GM08714 (cell line): ENCODE data around the gene ASTN2.

Source experiments
- H3K4me3 ChIP-seq: fragments of 200-500 bp; sonication (Bioruptor generic); 2 replicates; pipeline ENCODE4 v1.5.1; 2014; ENCODE audit warnings: mild to moderate bottlenecking, low read length, inconsistent platforms
- ZNF274 ChIP-seq: IDR thresholded peaks from 2 replicates; pipeline ENCODE4 v1.6.1; 2012; ENCODE audit warnings: mild to moderate bottlenecking, low read depth, low read length

ASTN2 gene

GRCh38 chr9:116646661-116647514 lies 768.0 kb downstream of the ASTN2 start:
- H3K4me3 ChIP-seq, result no peak overlapping the region
- no peak for TF ChIP-seq ZNF274

- H3K4me3 ChIP-seq, result no peak overlapping the region
- no peak for TF ChIP-seq ZNF274
These were observed 770.7 kb downstream of the ASTN2 start for GRCh38 chr9:116644091-116644688.

DNA sequence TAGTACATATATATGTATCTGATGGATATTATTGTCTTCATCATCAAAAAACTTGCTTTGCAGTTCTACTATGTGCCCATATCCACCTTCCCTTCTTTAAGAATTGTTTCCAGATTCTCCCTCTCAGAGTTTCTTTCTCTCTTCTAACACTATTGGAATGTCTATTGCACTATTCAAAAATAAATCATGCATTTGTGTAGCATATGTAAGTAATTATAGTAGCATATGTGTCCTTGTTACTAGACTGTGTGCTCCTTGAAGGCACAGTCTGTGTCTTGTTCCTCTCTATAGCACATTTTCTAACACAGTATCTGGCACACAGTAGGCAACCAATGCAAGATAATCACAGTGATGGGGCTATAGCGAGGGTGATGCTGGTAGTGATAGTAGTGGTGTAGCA lies 771.2 kb downstream of the ASTN2 start:
- no peak overlapping the region for H3K4me3 ChIP-seq
- TF ChIP-seq ZNF274, result no peak

DNA sequence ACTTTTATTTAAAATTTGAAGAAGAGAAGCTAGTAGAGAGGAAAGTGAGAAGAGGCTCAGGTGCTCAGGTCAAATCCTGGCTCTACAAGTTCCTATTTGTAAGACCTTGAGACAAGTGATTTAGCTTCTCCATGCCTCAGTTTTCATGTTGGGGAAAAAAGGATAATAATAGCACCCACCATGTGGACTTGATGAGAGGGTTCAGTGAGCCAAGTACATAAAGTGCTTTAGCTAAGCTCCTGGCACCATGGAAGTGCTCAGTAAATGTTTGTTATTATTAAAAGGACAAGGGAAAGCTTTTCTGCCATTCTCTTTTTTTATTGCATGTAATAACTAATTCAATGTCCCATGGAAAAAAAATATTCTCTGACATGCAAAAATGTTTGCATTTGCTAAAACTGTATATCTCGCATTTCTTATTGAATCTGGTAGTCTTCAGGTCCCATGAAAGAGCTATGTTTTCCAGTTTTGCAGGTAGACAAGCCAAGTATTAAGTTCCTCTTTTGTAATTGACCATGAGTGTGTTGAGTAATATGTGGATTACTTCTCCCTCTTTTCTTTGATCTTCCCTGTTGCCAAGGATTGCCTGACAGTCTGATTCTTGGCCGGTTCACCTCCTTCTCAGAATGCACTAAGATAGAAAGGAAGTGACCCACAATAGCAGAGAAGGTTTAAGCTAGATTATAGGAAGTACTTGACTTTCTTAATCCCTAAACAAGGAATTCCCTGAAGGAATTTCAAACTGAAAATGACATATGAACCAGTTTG lies 773.4 kb downstream of the ASTN2 start:
- H3K4me3 ChIP-seq, result no peak overlapping the region
- TF ChIP-seq ZNF274, result no peak

DNA sequence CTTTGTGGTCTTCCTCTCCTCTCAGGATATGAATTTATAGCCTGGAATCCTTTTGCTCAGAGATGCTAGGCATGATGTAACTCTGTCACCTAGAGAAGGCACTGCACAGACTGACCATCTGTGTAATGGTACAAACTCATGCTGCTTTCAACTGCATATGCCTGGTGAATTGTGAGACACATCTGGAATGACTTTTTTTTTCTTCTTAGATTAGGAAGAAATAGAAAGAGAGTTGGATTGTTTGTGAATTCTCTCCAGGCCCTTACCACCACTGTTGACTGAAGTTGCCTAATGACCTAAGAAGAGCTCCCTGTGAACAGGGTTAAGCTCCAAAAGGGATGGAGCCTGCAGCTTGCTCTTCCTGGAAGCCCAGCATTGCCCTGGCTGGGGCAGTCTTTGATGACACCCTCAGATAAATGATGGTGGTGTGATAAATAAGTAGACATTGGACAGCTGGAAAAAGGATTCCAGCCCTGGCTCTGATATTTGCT lies 775.6 kb downstream of the ASTN2 start:
- TF ChIP-seq ZNF274, result no peak
- no peak overlapping the region for H3K4me3 ChIP-seq

DNA sequence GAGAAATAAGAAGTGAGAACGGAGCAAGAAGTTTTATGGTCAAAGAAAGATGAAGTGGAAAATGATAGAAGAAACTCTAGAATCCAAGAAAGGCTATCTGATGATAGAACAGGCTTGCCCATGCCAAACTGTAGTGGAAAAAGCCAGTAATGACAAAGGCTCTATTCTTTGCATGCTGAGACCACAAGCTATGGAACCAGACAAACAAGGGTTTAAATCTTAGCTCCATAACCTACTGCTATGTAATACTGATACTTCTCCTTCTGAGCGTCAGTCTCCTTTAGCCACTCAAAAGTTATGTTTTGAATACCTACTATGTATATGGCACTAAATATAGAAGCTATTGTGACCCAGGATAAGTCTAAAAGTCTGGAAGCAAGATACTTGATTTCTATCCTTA lies 778.9 kb downstream of the ASTN2 start:
- no peak for TF ChIP-seq ZNF274
- H3K4me3 ChIP-seq, result no peak overlapping the region

DNA sequence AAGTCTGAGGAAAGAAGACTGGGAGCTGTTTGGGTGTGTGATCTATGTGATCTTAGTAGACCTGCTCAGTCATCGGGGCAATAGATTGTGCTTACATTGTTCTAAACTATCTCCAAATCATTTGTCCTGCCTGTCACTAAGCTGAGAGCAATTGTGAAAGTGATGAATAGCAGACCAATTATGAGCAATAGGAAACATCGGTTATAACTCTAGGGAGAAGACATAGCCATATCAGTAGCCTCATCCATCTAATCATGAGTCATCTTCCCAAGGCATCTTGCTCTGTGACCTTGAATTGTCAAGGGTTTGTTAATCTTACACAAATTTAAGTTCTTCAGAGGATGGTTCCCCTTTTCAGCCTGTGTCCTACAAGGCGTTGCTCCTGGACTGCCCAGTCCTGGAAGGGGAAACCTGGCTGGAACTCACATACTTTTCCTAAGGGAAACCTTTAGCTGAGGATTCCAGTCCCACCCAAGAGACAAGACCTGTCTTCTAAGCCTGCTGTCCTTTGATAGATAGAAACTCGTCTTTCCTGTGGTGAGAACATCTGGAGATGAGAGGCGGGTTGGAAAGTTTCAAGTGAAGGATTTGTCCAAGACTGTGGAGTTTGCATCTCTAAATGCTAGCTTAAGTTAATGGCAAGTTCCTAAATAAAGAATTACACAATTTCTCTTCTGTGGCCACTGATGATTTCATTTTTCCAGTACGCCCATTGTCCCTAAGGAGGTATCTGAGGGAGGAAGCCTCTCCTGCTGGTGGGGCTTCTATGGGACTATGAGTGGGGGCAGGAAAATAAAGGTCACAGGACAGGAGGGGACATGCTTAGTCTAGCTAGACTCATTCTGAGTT lies 781.6 kb downstream of the ASTN2 start:
- H3K4me3 ChIP-seq, result no peak overlapping the region
- no peak for TF ChIP-seq ZNF274

- no peak overlapping the region for H3K4me3 ChIP-seq
- no peak for TF ChIP-seq ZNF274
These were observed 785.2 kb downstream of the ASTN2 start for GRCh38 chr9:116629634-116630033.

GRCh38 chr9:116628716-116629115 lies 786.1 kb downstream of the ASTN2 start:
- TF ChIP-seq ZNF274, result no peak
- H3K4me3 ChIP-seq, result no peak overlapping the region

DNA sequence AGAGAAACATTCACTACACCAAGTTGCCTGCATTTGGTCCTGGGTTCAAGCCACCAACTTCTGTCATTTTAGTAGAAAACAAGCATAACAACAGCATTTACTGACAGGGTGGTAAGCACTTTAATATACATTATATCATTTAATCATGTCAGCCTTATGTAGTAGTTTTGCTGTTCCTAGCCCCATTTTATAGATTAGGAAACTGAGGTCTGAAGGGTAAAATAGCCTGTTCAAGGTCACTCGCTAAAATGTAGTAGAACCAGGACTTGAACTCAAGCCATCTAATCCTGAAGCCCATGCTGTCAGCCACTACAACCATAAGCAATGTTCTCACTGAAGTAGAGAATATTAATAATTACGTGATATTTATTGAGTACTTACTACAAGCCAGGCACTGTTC lies 787.4 kb downstream of the ASTN2 start:
- TF ChIP-seq ZNF274, result no peak
- H3K4me3 ChIP-seq, result no peak overlapping the region

DNA sequence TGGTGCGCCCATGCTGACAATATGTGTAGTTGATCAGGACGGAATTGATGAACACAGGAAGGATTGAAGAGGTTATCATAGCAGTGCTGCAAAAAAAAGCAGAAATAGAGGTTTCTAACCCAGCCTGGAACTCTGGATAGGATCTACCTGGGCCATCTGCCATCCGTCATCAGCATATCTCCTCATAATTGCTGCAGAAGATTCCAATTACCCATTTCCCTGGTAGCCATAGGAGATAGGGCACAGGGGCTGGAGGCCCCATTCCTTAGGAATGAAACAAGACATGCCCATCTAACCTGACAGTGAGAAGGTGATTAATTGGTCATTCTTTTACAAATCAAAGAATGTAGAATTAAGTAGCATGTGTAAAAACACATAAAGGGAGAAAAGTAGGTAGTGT lies 788.1 kb downstream of the ASTN2 start:
- no peak for TF ChIP-seq ZNF274
- no peak overlapping the region for H3K4me3 ChIP-seq

- no peak overlapping the region for H3K4me3 ChIP-seq
- TF ChIP-seq ZNF274, result no peak
These were observed 791.1 kb downstream of the ASTN2 start for GRCh38 chr9:116623715-116624114.

GRCh38 chr9:116617389-116617788 lies 797.5 kb downstream of the ASTN2 start:
- H3K4me3 ChIP-seq, result no peak overlapping the region
- no peak for TF ChIP-seq ZNF274
